NCI-H2196 treated with DMSO at 0.1 percent for 48 hours (cell line): ENCODE data around the gene UBN1.

Experiments used
- DNase-seq: peaks from one replicate; lab custom pipeline; 2025; ENCODE audit not compliant: unreplicated experiment; lab: John Stamatoyannopoulos, UW

UBN1 gene

DNA sequence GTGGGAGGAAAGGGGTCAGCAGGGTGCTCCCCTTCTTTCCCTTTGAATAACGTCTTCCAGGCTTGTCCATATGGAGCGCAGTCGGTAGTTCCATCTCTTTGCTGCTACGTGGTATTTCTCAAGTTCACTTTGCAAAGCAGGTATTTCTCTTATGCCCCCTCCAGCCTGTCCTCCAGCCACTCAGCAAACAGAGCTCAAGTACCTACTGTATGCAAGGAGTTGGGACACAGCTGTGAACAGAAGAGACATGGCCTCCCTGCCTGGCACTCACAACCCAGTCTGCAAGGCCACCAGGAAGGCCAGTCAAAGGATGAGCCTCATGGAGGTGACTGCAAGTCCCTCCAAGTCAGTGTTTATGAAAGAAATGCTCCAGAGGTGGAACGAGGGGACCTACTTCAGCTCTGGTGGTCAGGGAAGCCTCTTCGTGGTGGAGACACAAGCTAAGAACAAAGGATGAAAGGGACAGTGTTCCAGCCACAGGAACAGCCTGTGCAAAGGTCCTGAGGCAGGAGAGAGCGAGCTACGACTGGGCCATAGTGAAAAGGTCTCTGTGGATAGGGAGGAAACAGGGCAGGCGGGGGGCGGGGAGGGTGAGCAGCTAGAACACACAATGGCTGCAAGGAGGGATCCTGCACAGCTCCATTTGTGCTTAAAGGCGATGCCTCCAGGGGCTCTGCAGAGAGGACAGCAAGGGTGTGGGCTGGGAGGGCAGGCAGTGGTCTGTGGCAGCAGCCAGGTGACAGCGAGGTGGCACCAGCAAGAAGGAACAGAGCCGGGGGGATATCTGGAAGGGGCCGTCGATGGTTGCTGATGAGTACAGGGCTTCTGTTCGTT is 57.0 kb downstream of the UBN1 start:
- no peak for DNase-seq

DNA sequence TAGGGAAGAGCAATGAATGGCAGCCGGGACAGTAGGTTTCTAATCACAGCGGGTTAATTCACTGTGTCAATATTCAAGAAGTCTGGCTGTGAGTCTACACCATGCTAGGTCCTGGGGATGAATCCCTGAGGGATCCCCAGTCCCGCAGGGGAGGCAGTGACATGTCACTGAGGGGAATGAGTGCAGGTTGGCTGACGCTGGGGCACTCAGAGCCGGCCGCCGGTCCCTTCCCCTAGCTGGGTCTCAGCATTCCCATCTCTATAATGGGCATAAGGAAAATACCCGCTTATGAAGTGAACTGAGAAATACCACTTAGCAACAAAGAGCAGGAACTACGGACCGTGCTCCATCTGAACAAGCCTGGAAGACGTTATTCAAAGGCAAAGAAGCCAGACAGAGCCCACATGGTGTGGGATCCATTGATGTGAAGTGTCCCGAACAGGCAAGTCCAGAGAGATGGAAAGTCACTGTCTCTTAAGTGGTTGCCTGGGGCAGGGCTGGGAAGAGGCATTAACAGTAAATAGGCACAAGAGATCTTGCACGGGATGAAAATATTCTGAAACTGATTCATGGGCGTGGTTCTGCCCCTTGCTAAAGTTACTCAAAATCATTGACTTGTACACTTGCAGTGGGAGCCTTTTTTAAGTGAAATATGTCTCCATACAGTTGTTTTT is 57.8 kb downstream of the UBN1 start:
- DNase-seq: no peak

DNA sequence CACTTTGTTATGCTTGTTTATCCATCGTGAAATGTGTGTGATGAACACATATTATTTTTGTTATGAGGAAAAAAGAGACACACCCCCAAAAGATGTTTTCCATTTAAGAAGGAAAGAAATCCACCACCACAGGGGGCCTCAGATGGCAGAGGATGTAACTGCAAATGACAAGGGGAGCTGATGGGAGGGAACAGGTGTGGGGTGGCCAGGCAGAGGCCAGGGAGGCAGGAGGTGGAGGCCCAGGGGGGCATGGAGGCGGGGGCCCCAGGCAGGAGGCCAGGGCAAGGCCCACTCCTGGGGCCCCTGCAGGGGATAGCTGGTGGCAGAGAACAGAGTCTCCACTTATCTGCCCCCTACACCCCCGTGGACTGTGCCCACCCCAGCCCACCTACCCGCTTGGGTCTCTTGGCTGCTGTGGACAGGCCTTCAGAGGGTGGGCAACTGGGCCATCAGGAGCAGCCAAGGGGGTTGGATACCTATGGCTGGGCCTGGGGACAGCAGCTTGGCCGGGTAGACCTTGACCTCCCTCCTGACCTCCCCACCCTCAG is 61.6 kb downstream of the UBN1 start:
- no peak for DNase-seq

DNA sequence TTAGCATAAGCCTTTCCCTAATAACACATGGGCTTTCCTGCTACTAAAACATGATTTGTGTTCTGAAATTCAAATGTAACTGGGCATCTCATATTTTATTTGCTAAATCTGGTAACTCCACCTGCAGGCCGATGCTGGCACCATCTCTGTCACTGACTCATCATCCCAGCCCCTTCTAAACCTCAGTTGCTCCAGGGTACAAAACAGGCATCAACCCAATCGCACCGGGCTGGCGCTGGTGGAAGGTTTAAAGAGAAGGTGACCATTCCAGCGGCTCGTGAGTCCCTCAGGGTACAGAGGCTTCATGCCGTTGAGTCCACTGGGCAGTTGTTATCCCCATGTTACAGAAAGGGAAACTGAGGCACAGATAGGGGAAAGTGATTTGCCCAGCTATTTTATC is 62.5 kb downstream of the UBN1 start:
- no peak for DNase-seq

DNA sequence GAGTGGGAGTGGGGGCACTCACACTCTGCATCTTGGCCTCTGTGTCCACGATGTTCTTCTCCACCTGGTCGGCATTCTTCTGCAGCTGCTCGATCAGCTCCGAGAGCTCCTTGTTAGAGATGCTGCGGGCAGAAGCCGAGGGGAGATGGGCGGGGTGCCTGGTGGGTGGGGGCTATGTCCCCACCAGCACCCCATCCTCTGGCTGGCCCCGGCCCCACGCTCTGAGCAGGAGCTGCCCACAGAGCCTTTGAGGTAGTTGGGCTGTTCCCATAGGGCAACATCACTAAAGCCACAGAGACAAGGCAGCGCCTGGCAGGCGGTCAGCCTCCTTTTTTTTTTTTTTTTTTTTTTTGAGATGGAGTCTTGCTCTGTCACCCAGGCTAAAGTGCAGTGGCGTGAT is 63.5 kb downstream of the UBN1 start:
- DNase-seq: no peak

DNA sequence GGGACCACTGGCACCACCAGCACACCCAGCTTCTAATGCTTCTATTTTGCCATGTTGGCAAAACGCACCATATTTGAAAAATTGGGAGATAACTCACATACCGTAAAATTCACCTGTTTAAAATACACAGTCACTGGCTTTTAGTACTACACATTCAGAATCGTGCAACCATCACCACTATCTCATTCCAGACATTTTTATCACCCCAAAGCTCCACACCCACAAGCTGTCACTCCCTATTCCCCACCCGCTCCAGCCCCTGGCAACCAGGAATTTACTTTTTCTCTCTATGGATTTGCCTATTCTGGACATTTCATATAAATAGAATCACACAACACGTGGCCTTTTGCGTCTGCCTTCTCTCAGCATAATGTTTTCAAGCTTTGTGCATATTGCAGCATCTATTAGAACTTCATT is 64.7 kb downstream of the UBN1 start:
- no peak for DNase-seq

DNA sequence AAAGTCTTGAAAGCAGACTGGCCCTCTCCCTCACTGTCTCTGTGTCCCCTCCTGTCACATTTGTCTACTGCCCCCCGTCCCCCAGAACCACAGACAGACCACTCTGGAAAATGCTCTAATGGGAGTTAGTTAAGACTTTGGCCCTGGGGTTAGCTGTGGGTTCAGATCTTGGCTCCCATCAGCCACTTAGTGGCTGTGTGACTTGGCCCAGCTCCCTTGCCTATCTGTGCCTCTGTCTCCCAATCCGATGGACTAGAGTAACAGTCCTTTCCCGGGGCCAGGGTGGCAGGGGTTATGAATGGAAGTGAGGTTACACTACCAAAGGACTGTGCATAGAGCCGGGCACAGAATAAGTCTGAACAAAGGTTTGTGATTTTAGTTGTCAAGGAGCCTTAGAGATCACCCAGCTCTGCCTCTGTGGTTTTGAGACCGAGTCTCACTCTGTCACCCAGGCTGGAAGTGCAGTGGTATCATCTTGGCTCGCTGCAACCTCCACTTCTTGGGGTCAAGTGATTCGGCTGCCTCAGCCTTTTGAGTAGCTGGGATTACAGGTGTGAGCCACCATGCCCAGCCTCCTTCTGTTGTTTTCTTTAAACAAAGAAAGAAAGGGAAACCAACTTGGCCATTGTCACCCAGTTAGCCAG is 66.0 kb downstream of the UBN1 start:
- DNase-seq: no peak

DNA sequence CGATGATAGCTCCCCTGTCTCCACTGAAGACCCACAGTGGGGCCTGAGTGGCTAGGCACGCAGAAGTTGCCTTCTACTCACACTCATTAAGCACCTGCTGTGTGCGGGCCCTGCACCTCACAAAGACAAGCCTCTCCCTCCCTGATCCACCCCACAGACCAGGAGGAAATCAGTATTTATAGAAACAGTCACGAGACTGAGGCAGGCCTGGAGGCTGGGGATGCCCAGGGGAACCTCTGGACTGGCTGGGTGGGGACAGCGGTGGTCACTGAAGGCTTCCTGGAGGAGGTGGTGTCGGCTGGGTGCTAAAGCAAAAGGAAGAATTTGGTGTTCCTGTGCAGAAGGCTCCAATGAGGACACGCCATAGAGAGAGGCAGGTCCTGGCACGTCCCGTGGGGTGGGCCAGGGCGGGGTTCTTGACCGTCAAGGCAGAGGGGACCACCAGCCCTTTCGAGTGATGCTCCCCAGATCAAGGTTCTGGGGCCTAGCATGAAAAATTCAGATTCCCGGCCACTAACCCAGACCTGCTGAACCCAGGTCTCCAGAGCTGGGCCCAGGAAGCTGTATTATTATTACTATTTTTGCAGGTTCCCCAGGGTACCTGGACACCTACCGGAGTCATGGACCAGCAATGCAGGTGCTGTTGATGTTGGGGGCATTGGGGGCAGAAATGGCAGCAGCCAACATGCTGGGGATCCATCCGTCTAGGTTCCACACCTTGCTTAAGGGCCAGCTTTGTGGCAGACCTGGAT is 66.7 kb downstream of the UBN1 start:
- no peak for DNase-seq

DNA sequence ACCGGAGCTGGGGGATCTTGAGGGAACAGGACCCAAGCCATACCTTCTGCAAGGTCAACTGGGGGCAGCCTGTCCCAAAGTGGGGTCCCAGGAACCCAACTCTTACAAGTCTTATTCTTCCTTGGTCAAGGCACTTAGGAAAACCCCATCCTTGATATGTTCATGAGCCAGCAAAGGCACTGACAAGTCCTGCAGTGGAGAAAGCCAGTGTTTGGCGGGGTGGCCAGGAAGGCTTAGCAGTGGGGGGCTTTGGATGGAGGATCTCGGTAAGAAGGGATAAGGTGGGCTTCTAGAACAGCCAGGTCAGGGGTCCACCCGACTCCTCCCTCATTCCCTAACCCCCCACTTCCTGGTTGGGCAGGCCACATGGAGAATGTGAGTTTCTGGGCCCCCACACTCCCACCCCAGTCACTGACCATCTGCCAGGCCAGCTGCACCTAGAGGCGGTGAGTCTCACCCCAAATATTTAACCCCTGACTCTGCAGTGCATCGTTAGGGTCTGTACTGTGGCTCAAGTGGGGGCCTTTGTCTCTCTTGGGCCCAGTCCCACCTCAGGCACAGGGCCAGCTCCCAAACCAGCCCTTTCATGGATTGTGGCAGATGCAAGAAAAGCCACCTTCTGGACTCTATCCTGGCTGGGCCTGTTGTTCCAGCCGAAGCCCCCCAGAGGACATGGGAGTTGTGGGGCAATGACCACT is 67.4 kb downstream of the UBN1 start:
- no peak for DNase-seq

DNA sequence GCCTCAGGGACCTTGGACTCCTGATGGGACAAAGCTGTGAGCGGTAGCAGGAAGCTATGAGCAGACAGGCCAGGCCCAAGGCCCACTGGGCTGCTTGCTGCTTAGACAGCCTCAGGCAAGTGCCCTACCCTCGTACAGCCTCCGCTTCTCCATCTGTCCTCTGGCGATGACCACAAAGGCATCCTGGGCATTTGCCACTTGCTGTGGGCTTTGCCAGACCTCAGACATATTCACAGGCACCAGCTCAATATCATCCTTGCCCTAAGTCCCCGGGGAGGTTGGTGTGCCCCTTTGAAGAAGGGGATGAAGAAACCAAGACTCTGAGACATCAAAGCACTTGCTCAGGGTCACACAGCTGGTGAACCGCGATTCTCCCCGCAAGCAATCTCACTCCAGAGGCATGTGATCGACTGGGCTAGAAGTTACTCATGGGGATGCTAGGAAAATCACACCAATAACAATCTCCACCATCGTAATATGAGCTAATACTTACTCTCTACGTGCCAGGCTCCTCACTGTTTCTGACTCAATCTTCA is 68.0 kb downstream of the UBN1 start:
- no peak for DNase-seq

DNA sequence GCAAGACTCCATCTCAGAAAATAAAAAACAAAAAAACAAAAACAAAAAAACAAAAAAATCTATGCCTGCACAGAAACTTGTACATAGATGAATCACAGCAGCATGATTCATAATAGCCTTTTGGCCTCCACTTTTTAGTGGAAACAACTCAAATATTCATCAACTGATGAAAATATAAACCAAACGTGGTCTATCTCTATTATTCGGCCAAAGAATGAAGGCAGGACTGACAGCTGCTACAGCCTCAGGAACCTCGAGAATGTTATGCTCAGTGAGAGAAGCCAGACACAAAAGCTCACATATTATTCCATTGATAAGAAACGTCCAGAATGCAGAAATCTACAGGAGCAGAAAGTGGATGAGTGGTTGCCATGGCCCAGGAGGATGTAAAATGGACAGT is 69.8 kb downstream of the UBN1 start:
- DNase-seq: no peak

DNA sequence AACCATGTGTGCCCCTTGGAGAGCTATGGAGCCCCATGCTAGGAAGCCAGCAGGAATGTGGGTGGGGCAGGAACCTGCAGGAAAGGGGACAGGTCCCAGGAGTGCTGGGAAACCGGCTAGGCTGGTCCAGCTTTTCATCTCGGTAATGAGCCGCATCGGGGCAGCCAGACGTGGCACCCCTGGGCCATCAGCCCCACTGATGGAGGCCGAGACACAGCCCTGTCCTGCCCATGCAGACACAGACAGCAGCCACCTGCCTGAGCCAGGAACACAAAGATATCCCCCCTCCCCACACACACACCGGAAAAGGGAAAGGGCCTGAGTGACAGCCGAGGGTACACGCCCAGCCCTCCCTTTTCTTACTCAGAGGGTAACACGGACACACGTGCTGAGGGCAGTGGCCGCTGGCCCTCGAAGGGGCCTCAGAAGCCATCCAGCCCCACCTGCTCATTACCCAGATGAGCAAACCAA is 71.5 kb downstream of the UBN1 start:
- no peak for DNase-seq

DNA sequence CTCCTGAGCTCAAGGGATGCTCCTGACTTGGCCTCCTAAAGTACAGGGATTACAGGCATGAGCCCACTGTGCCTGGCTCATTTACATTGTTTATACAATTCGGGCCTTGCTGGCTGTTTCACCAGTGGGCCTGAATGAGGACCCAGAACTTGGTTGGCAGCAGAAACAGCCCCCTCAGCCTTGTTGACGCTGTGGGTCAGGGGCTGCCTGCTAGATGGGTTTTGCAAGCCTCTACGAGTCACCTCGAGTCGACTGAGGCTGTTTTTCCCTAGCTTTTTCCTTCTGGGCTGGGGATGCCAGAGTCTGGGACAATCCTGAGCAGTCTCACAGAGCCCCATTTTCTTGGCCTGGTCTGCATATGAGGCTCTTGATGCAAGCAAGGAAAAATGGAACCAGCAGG is 73.5 kb downstream of the UBN1 start:
- no peak for DNase-seq

DNA sequence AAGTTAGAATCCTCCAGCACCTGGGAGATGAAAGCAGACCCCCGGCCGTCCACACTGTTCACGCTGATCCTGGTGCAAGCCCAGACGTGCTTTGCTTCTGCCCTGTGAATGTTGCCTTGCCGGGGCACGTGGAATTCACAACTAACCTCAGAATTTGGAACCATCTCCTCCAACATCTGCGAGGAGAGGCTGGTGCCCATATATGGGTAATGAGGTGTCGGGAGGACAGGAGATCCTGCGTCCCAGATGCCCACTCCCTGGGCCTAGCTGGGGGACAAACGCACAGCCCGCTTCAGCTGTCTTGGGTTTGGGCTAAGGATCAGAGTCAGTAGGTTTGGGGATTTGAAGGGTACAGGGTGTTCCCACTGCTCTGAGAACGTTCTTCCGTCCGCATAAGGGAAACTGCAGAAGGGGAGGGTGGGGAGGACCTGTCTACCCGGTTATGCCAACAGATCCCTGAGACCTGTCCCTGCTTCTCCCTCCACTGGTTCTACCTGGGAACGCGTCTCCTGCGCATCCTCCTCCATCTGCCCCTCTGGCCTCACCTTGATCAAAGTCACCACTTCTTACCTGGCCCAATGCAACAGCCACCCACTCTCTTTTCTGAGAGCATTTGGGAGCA is 75.6 kb downstream of the UBN1 start:
- DNase-seq: no peak

DNA sequence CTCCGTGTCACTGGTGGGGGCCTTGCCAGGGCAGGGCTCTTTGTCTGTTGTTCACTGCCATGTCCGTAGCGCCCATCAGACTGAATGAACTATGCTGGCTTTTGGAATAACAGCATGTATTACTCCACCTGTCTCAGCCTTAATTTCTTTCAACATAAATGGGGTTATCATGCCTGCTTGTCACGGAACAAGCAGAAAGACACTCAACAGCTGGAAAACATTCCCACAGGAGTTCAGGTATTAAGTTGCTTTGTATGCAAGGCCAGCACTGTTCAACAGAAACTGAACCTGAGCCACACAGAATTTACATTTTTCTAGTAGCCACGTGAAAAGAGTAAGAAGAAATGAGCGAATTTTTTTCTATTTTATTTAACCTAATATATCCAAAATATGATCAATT is 76.6 kb downstream of the UBN1 start:
- no peak for DNase-seq

DNA sequence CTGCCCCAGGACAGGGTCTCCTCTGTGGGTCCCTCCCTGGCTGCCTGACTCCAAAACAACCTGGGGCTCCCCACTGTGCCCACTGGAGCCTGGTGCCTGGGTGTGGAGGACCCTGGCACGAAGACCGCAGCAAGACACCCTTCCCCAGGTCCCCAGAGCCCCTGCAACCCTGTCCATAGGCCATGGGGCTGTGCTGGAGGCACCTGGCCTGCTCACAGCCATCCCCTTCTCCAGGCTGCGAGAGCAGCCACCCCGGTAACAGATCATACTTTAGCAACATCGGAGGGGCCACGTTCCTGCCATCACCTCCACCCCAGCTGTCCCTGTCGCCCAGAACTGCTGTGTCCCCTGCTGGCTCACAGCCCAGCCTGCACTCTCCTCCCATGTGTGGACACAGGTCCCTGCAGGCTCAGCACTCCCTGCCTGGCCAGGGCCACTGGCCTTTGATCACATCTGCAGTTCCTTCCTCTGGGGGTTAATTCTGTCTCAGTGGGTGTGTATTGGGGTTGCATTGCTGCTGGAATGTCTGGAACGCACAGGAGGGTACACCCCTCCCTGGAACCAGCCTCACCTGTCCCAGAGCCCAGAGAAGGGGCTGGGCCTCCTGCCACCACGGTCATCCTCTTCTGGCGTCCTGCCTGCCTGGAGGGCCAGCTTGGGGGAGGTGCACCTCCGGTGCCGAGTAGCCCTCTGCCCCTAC is 77.5 kb downstream of the UBN1 start:
- peak; percentile 39 for DNase-seq

DNA sequence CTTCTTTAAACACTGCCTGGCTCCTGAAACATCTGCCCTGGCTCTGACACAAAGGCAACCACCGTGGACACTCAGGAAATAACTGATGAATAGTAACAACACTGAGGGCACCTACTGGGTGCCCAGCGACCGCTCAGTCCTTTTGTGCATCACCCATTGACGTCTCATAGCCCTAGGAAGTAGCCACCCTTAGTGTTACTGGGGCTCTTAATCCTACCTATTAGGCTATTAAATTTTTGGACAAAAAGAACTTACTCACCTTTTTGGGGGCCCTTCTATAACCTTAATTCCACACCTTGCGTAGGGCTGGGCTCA is 78.0 kb downstream of the UBN1 start:
- DNase-seq: no peak

DNA sequence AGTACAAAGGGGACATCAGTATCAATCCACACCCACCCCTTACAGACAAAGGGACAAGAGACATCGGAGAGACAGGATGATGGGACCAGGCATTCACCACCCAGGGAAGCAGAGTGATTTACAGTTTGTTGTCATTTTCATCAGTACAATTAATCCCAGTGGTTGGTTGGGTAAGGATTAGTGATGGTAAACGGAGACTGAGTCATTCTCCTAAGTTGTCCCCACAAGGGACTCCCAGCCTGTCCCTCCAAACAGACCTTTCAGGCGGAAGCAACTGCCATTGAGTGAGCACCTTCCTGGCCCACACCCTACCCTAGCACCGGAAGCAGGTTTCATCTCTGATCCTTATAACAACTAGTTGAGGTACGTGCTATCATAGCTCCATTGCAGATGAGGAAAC is 78.5 kb downstream of the UBN1 start:
- no peak for DNase-seq

DNA sequence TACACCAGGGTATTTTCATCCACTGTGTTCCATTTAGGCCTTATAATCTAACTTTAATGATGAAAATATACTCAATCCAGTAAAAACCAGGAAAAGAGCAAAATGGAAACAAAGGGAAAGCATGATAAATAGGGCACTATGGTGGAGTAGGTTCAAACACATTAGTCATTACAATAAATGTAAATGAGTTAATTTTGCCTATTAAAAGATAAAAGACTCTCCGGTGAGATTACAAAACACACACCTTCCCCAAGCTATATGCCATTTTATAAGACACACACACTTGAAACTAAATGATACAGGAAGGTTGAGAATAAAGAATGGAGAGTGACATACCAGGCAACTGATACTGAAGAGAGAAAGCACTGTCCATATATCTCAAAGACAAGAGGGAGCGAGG is 79.6 kb downstream of the UBN1 start:
- no peak for DNase-seq
